ENCODE data around the gene B3GALT5. TPM values are rescaled to one million over a fixed set of nuclear protein-coding genes. Genes with fewer than 3 reads are reported as not detected.
A peak's percentile ranks its signal among the peaks of the same experiment; 100 is the strongest.

Gene B3GALT5
- total RNA-seq, 2 donors from 2014 or later = not detected

GRCh38 chr21:39710866-39711265 is 98.1 kb downstream of the B3GALT5 start:
- ATAC-seq (replicated peaks in 1 of 2) = no peak
- no peaks in the 10 kb centered on the region for H3K27me3 Mint-ChIP-seq (ENCODE audit: low read depth)
- H3K9me3 Mint-ChIP-seq = peaks cover 0 to 1% of the 10 kb centered on the region in 2 donors
- no peaks in the 10 kb centered on the region for H3K4me1 Mint-ChIP-seq (ENCODE audit: low read depth)
- no peak overlapping the region for H3K4me3 Mint-ChIP-seq
- H3K27ac Mint-ChIP-seq = no peak overlapping the region
- DNase-seq = no peak
- no peaks in the 10 kb centered on the region for H3K36me3 Mint-ChIP-seq (ENCODE audit: insufficient read depth in 2 of 2)

- no peak overlapping the region for H3K4me3 Mint-ChIP-seq
- no peaks in the 10 kb centered on the region for H3K9me3 Mint-ChIP-seq
- DNase-seq (no peak), ATAC-seq (replicated peaks in 1 of 2) (no peak)
- no peaks in the 10 kb centered on the region for H3K36me3 Mint-ChIP-seq (ENCODE audit: insufficient read depth in 2 of 2)
- no peaks in the 10 kb centered on the region for H3K4me1 Mint-ChIP-seq (ENCODE audit: low read depth)
- no peaks in the 10 kb centered on the region for H3K27me3 Mint-ChIP-seq (ENCODE audit: low read depth)
- no peak overlapping the region for H3K27ac Mint-ChIP-seq
These were observed 99.5 kb downstream of the B3GALT5 start for GRCh38 chr21:39712273-39712672.

- DNase-seq = no peak
- Mint-ChIP-seq H3K9me3 (no peaks in the 10 kb centered on the region), H3K4me1 (ENCODE audit: low read depth) (no peaks in the 10 kb centered on the region), H3K27me3 (ENCODE audit: low read depth) (no peaks in the 10 kb centered on the region), H3K27ac (no peak overlapping the region), H3K4me3 (no peak overlapping the region), H3K36me3 (ENCODE audit: insufficient read depth in 2 of 2) (no peaks in the 10 kb centered on the region)
- ATAC-seq (replicated peaks in 1 of 2) = no peak
These were observed 100.2 kb downstream of the B3GALT5 start for GRCh38 chr21:39712976-39713375.

- Mint-ChIP-seq H3K36me3 (ENCODE audit: insufficient read depth in 2 of 2) (no peaks in the 10 kb centered on the region), H3K4me3 (no peak overlapping the region), H3K4me1 (ENCODE audit: low read depth) (no peaks in the 10 kb centered on the region), H3K27me3 (ENCODE audit: low read depth) (no peaks in the 10 kb centered on the region), H3K9me3 (no peaks in the 10 kb centered on the region), H3K27ac (no peak overlapping the region)
- DNase-seq (no peak), ATAC-seq (replicated peaks in 1 of 2) (no peak)
These were observed 101.2 kb downstream of the B3GALT5 start for GRCh38 chr21:39713905-39714304.

GRCh38 chr21:39714331-39714730 is 101.6 kb downstream of the B3GALT5 start:
- H3K4me1 Mint-ChIP-seq (ENCODE audit: low read depth) = no peaks in the 10 kb centered on the region

GRCh38 chr21:39715804-39716397 is 103.2 kb downstream of the B3GALT5 start:
- Mint-ChIP-seq H3K36me3 (ENCODE audit: insufficient read depth in 2 of 2) (no peaks in the 10 kb centered on the region), H3K4me3 (no peak overlapping the region), H3K27me3 (ENCODE audit: low read depth) (no peaks in the 10 kb centered on the region), H3K4me1 (ENCODE audit: low read depth) (no peaks in the 10 kb centered on the region), H3K9me3 (no peaks in the 10 kb centered on the region), H3K27ac (no peak overlapping the region)
- peak; percentile 31 to 44 for DNase-seq
- ATAC-seq (replicated peaks in 1 of 2) = no peak

More at GRCh38 chr21:39714331-39714730, 101.6 kb downstream of the B3GALT5 start:
- Mint-ChIP-seq H3K9me3 (no peaks in the 10 kb centered on the region), H3K4me3 (no peak overlapping the region), H3K27me3 (ENCODE audit: low read depth) (no peaks in the 10 kb centered on the region), H3K36me3 (ENCODE audit: insufficient read depth in 2 of 2) (no peaks in the 10 kb centered on the region), H3K27ac (no peak overlapping the region)
- ATAC-seq (replicated peaks in 1 of 2) (no peak), DNase-seq (no peak)

- H3K27ac Mint-ChIP-seq = no peak overlapping the region
- no peaks in the 10 kb centered on the region for H3K9me3 Mint-ChIP-seq
- no peaks in the 10 kb centered on the region for H3K4me1 Mint-ChIP-seq (ENCODE audit: low read depth)
- ATAC-seq (replicated peaks in 1 of 2) (no peak), DNase-seq (no peak)
- H3K36me3 Mint-ChIP-seq (ENCODE audit: insufficient read depth in 2 of 2) = no peaks in the 10 kb centered on the region
- H3K27me3 Mint-ChIP-seq (ENCODE audit: low read depth) = peaks cover 11% of the 10 kb centered on the region
- H3K4me3 Mint-ChIP-seq = no peak overlapping the region
These were observed 107.5 kb downstream of the B3GALT5 start for GRCh38 chr21:39720126-39720778.

GRCh38 chr21:39721885-39722284 is 109.1 kb downstream of the B3GALT5 start:
- no peak overlapping the region for H3K4me3 Mint-ChIP-seq
- H3K4me1 Mint-ChIP-seq (ENCODE audit: low read depth) = no peaks in the 10 kb centered on the region
- ATAC-seq (replicated peaks in 1 of 2) (no peak), DNase-seq (no peak)
- peaks cover 11% of the 10 kb centered on the region for H3K27me3 Mint-ChIP-seq (ENCODE audit: low read depth)
- no peaks in the 10 kb centered on the region for H3K36me3 Mint-ChIP-seq (ENCODE audit: insufficient read depth in 2 of 2)
- no peak overlapping the region for H3K27ac Mint-ChIP-seq
- H3K9me3 Mint-ChIP-seq = no peaks in the 10 kb centered on the region

Other genes starting within 250 kb of the B3GALT5 start
- gene LCA5L, start 167.2 kb upstream of the B3GALT5 start, total RNA-seq = under 1 TPM in 1 of 2 donors, not detected in 1; 0.31 TPM
- 1 to 10 TPM; 2.4 to 4.0 TPM for gene SH3BGR, start 161.0 kb upstream of the B3GALT5 start, total RNA-seq
- not detected for gene IGSF5, start 132.2 kb downstream of the B3GALT5 start, total RNA-seq

All from activated T-cell treated with anti-CD3 and anti-CD28 coated beads, Interleukin-2, amount 50 U/mL, for 72 hours (primary cell).